Right atrium auricular region (tissue), 2 donors: ENCODE measurements around the gene NDUFA8. TPM values are rescaled to one million over a fixed set of nuclear protein-coding genes. Genes with fewer than 3 reads are reported as not detected.

ENCODE experiments used
- DNase-seq: peaks from one replicate; pipeline ENCODE4 v3.0.0-alpha.2; 2019; ENCODE audit warnings: low spot score
- H3K27ac ChIP-seq, 2 donors: fragments of 200-600 bp; sonication (generic); 1 replicate in 1 of 2; 2 replicates in 1 of 2; pipeline ENCODE4 v1.5.1; 2016 to 2019
- H3K27me3 ChIP-seq, 2 donors: fragments of 200-600 bp; sonication (generic); one replicate each; pipeline versions ENCODE4 v1.5.1 to v1.6.0; 2017 to 2019
- H3K36me3 ChIP-seq: fragments of 200-600 bp; sonication (generic); one replicate; pipeline ENCODE4 v1.5.1; 2016
- H3K4me1 ChIP-seq, 2 donors: fragments of 200-600 bp; sonication (generic); one replicate each; pipeline versions ENCODE4 v1.5.1 to v1.6.0; 2017 to 2019
- H3K4me3 ChIP-seq, 2 donors: fragments of 200-600 bp; sonication (generic); 1 replicate in 1 of 2; 2 replicates in 1 of 2; pipeline ENCODE4 v1.5.1; 2017 to 2019; ENCODE audit warnings: mild to moderate bottlenecking in 1 of 2, moderate library complexity in 1 of 2
- H3K9me3 ChIP-seq, 2 donors: fragments of 200-600 bp; sonication (generic); one replicate each; pipeline ENCODE4 v1.5.1; 2019
- CTCF ChIP-seq, 2 donors: fragments of 200-600 bp; sonication (generic); IDR thresholded peaks; one replicate each; pipeline ENCODE4 v1.5.1; 2019; ENCODE audit warnings: antibody characterized with exemption in 2 of 2
- total RNA-seq, 2 donors: library from RNA; depleted of rRNA; stranded (reverse); fragments of >200 nt; gene quantifications; one replicate each; pipeline ENCODE4 v1.1.0, GENCODE V29; 2016

Gene NDUFA8
- total RNA-seq, 2 donors from 2014 or later = 169 to 236 TPM

- no peak overlapping the region for H3K27ac ChIP-seq
- no peaks in the 10 kb centered on the region for H3K9me3 ChIP-seq
- H3K4me1 ChIP-seq = no peaks in the 10 kb centered on the region
- TF ChIP-seq CTCF (IDR thresholded peaks at IDR 0.05) = no peak
- H3K27me3 ChIP-seq = no peaks in the 10 kb centered on the region
- no peak for DNase-seq
- no peak overlapping the region for H3K4me3 ChIP-seq
- H3K36me3 ChIP-seq = no peaks in the 10 kb centered on the region
Measured at GRCh38 chr9:122190597-122191381, 31.2 kb upstream of the NDUFA8 start.

DNA sequence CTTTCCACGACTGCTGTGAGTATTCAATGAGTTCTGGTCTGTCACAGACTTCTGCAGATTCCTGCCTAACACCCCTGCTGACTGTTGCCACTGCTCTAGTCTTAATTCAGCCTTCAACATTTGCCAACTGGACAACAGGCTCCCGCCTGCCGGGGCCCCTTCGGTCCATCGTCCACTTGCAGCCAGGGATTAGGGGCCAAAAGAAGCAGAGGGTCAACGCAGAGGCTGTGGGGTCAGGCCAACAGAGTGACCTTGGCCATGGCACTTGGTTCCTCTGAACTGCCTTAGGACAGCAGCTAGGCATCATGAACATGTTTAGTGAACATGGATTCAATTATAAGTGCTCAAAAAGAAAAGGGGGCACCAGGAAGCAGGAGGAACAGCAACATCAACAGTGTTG is 28.8 kb upstream of the NDUFA8 start:
- H3K4me3 ChIP-seq = no peak overlapping the region
- TF ChIP-seq CTCF (IDR thresholded peaks at IDR 0.05) = no peak
- no peaks in the 10 kb centered on the region for H3K9me3 ChIP-seq
- no peaks in the 10 kb centered on the region for H3K36me3 ChIP-seq
- H3K27ac ChIP-seq = no peak overlapping the region
- DNase-seq = no peak
- H3K4me1 ChIP-seq = no peaks in the 10 kb centered on the region
- H3K27me3 ChIP-seq = no peaks in the 10 kb centered on the region

GRCh38 chr9:122186777-122187470 is 27.3 kb upstream of the NDUFA8 start:
- TF ChIP-seq CTCF (IDR thresholded peaks at IDR 0.05) = no peak
- H3K9me3 ChIP-seq = no peaks in the 10 kb centered on the region
- no peak overlapping the region for H3K4me3 ChIP-seq
- no peaks in the 10 kb centered on the region for H3K4me1 ChIP-seq
- no peak overlapping the region for H3K27ac ChIP-seq
- H3K36me3 ChIP-seq = no peaks in the 10 kb centered on the region
- no peak for DNase-seq
- H3K27me3 ChIP-seq = no peaks in the 10 kb centered on the region

DNA sequence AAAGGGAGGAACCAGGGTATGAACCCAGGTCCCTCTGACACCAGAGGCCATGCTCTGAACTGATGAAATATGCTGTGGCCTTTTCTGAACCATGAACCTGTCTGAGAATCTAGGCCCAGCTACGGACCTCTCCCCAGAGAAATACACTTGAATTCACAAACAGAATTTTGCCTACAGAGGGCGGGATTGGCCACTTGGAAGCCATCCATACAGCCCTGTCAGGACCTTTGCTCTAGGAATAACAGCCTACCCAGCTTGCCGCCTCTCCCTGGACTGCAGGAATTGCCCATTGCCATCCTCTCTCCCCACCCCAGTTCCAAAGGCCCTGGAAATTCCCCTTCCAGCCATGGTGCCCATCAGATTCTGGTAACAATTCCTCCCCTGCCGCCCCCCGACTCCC is 26.7 kb upstream of the NDUFA8 start:
- Histone ChIP-seq H3K27me3 (no peaks in the 10 kb centered on the region), H3K9me3 (no peaks in the 10 kb centered on the region), H3K27ac (no peak overlapping the region), H3K4me3 (no peak overlapping the region), H3K4me1 (no peaks in the 10 kb centered on the region), H3K36me3 (no peaks in the 10 kb centered on the region)
- no peak for TF ChIP-seq CTCF (IDR thresholded peaks at IDR 0.05)
- DNase-seq = no peak

DNA sequence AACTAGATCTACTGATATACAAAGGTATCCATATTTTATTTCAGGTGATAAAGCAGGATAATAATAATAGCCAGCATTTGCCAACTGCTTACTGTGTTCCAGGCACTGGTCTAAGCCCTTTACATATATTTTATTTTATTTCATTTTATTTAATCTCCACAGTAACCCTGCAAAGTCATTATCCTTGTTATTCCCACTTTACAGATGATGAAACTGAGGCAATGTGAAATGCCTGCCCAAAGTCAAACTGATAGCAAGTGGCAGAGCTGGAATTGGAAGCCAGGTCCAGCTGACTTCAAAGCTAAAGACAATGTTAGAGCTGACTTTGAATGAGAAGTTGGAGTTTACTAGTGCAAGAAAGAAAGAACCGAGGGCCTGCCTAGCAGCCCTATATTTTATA is 25.0 kb upstream of the NDUFA8 start:
- no peak for DNase-seq
- Histone ChIP-seq H3K27me3 (no peaks in the 10 kb centered on the region), H3K36me3 (no peaks in the 10 kb centered on the region), H3K4me1 (no peaks in the 10 kb centered on the region), H3K27ac (no peak overlapping the region), H3K4me3 (no peak overlapping the region), H3K9me3 (no peaks in the 10 kb centered on the region)
- TF ChIP-seq CTCF (IDR thresholded peaks at IDR 0.05) = no peak
